ENCODE data around the gene DOK3. TPM values are rescaled to one million over a fixed set of nuclear protein-coding genes. Genes with fewer than 3 reads are reported as not detected.

DOK3 gene
- total and polyA plus RNA-seq, 2 of the 13 experiments (the other 11 are each of a cell fraction or from before 2014, with no cell fraction given) = 1.4 to 1.5 TPM

DNA sequence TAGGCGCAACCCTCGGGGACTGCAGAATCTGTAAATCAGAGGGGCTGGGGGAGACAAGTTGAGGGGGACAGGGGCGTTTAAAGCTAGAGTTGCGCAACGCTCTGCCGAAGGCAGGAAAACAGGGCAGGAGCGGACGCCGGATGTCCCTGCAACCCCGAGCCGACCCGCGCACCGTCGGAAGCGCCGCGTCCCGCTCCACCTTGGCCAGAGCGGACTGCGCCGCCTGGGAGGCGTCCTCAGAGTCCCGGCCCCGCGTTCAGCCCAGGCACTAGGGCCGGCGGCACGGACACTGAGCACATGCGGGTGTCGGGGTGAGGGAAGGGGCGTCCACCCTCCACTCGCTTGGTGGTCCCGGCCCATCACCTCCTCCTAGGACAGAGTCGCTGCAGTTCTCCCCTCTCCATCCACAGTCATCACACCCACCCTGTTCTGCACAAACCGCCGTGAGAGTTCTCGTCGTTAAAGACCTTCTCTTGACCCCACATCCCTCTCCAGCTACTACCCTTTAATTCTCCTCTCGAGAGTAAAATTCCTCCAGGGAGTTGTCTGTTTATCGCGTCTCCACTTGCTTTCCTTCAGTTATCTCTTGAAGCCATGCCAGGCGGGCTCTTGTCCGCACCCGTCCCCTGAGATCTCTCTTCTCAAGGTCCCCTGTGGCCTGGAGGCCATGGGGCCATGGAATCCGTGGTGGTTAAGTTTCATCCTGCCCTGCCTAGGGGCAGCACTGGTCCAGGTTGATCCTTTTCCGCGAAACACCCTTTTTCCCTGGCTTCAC is 11.4 kb downstream of the DOK3 start (continued):
- TF ChIP-seq CC2D1A (CRISPR knock-in tag; IDR thresholded peaks at IDR 0.05) = no peak
- TF ChIP-seq HCFC1 (IDR thresholded peaks at IDR 0.05; ENCODE audit: low read depth, low read length) = no peak
- TF ChIP-seq, protein P1, sequence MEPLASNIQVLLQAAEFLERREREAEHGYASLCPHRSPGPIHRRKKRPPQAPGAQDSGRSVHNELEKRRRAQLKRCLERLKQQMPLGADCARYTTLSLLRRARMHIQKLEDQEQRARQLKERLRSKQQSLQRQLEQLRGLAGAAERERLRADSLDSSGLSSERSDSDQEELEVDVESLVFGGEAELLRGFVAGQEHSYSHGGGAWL (CRISPR knock-in tag; IDR thresholded peaks at IDR 0.05) = no peak; the same call in 1 of the 2 replicates
- no peak; the same call in 1 of the 2 replicates for TF ChIP-seq ZMYM3 (CRISPR knock-in tag; IDR thresholded peaks at IDR 0.05)
- TF ChIP-seq, protein P2, sequence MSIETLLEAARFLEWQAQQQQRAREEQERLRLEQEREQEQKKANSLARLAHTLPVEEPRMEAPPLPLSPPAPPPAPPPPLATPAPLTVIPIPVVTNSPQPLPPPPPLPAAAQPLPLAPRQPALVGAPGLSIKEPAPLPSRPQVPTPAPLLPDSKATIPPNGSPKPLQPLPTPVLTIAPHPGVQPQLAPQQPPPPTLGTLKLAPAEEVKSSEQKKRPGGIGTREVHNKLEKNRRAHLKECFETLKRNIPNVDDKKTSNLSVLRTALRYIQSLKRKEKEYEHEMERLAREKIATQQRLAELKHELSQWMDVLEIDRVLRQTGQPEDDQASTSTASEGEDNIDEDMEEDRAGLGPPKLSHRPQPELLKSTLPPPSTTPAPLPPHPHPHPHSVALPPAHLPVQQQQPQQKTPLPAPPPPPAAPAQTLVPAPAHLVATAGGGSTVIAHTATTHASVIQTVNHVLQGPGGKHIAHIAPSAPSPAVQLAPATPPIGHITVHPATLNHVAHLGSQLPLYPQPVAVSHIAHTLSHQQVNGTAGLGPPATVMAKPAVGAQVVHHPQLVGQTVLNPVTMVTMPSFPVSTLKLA (IDR thresholded peaks at IDR 0.05) = no peak
- TF ChIP-seq, protein P3, sequence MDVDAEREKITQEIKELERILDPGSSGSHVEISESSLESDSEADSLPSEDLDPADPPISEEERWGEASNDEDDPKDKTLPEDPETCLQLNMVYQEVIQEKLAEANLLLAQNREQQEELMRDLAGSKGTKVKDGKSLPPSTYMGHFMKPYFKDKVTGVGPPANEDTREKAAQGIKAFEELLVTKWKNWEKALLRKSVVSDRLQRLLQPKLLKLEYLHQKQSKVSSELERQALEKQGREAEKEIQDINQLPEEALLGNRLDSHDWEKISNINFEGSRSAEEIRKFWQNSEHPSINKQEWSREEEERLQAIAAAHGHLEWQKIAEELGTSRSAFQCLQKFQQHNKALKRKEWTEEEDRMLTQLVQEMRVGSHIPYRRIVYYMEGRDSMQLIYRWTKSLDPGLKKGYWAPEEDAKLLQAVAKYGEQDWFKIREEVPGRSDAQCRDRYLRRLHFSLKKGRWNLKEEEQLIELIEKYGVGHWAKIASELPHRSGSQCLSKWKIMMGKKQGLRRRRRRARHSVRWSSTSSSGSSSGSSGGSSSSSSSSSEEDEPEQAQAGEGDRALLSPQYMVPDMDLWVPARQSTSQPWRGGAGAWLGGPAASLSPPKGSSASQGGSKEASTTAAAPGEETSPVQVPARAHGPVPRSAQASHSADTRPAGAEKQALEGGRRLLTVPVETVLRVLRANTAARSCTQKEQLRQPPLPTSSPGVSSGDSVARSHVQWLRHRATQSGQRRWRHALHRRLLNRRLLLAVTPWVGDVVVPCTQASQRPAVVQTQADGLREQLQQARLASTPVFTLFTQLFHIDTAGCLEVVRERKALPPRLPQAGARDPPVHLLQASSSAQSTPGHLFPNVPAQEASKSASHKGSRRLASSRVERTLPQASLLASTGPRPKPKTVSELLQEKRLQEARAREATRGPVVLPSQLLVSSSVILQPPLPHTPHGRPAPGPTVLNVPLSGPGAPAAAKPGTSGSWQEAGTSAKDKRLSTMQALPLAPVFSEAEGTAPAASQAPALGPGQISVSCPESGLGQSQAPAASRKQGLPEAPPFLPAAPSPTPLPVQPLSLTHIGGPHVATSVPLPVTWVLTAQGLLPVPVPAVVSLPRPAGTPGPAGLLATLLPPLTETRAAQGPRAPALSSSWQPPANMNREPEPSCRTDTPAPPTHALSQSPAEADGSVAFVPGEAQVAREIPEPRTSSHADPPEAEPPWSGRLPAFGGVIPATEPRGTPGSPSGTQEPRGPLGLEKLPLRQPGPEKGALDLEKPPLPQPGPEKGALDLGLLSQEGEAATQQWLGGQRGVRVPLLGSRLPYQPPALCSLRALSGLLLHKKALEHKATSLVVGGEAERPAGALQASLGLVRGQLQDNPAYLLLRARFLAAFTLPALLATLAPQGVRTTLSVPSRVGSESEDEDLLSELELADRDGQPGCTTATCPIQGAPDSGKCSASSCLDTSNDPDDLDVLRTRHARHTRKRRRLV (CRISPR knock-in tag; IDR thresholded peaks at IDR 0.05) = no peak
- TF ChIP-seq, protein P4, sequence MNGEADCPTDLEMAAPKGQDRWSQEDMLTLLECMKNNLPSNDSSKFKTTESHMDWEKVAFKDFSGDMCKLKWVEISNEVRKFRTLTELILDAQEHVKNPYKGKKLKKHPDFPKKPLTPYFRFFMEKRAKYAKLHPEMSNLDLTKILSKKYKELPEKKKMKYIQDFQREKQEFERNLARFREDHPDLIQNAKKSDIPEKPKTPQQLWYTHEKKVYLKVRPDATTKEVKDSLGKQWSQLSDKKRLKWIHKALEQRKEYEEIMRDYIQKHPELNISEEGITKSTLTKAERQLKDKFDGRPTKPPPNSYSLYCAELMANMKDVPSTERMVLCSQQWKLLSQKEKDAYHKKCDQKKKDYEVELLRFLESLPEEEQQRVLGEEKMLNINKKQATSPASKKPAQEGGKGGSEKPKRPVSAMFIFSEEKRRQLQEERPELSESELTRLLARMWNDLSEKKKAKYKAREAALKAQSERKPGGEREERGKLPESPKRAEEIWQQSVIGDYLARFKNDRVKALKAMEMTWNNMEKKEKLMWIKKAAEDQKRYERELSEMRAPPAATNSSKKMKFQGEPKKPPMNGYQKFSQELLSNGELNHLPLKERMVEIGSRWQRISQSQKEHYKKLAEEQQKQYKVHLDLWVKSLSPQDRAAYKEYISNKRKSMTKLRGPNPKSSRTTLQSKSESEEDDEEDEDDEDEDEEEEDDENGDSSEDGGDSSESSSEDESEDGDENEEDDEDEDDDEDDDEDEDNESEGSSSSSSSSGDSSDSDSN (CRISPR knock-in tag; IDR thresholded peaks at IDR 0.05) = peak; percentile 68
- TF ChIP-seq GATAD2A (CRISPR knock-in tag; IDR thresholded peaks at IDR 0.05) = 0 out of 2 replicates have a peak, but pooled peaks have one; percentile 19
- TF ChIP-seq, protein P5, sequence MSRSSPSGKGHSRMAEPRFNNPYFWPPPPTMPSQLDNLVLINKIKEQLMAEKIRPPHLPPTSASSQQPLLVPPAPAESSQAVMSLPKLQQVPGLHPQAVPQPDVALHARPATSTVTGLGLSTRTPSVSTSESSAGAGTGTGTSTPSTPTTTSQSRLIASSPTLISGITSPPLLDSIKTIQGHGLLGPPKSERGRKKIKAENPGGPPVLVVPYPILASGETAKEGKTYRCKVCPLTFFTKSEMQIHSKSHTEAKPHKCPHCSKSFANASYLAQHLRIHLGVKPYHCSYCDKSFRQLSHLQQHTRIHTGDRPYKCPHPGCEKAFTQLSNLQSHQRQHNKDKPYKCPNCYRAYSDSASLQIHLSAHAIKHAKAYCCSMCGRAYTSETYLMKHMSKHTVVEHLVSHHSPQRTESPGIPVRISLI (CRISPR knock-in tag; IDR thresholded peaks at IDR 0.05; ENCODE audit: borderline replicate concordance) = no peak
- 0 out of 2 replicates have a peak, but pooled peaks have one; percentile 52 for TF ChIP-seq ZSCAN21 (CRISPR knock-in tag; IDR thresholded peaks at IDR 0.05; ENCODE audit: borderline replicate concordance)
- TF ChIP-seq, protein P6, sequence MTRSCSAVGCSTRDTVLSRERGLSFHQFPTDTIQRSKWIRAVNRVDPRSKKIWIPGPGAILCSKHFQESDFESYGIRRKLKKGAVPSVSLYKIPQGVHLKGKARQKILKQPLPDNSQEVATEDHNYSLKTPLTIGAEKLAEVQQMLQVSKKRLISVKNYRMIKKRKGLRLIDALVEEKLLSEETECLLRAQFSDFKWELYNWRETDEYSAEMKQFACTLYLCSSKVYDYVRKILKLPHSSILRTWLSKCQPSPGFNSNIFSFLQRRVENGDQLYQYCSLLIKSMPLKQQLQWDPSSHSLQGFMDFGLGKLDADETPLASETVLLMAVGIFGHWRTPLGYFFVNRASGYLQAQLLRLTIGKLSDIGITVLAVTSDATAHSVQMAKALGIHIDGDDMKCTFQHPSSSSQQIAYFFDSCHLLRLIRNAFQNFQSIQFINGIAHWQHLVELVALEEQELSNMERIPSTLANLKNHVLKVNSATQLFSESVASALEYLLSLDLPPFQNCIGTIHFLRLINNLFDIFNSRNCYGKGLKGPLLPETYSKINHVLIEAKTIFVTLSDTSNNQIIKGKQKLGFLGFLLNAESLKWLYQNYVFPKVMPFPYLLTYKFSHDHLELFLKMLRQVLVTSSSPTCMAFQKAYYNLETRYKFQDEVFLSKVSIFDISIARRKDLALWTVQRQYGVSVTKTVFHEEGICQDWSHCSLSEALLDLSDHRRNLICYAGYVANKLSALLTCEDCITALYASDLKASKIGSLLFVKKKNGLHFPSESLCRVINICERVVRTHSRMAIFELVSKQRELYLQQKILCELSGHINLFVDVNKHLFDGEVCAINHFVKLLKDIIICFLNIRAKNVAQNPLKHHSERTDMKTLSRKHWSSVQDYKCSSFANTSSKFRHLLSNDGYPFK (CRISPR knock-in tag; IDR thresholded peaks at IDR 0.05; ENCODE audit: borderline replicate concordance) = peak; percentile 35; the same call in 1 of the 2 replicates
- TF ChIP-seq GABPB1 (CRISPR knock-in tag; IDR thresholded peaks at IDR 0.05) = peak; percentile 43; the same call in 1 of the 2 replicates
